ENCODE results near the gene MYO16.

GRCh38 chr13:109246001-109246400 lies 616.6 kb downstream of the MYO16 start:
- TF ChIP-seq, protein P1, sequence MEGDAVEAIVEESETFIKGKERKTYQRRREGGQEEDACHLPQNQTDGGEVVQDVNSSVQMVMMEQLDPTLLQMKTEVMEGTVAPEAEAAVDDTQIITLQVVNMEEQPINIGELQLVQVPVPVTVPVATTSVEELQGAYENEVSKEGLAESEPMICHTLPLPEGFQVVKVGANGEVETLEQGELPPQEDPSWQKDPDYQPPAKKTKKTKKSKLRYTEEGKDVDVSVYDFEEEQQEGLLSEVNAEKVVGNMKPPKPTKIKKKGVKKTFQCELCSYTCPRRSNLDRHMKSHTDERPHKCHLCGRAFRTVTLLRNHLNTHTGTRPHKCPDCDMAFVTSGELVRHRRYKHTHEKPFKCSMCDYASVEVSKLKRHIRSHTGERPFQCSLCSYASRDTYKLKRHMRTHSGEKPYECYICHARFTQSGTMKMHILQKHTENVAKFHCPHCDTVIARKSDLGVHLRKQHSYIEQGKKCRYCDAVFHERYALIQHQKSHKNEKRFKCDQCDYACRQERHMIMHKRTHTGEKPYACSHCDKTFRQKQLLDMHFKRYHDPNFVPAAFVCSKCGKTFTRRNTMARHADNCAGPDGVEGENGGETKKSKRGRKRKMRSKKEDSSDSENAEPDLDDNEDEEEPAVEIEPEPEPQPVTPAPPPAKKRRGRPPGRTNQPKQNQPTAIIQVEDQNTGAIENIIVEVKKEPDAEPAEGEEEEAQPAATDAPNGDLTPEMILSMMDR (IDR thresholded peaks at IDR 0.05) = no peak
- no peak for TF ChIP-seq POLR2A (IDR thresholded peaks at IDR 0.05)
